UCSD-AML1 (cell line): Measurements from ENCODE around the gene EFCAB13.

ENCODE experiments used
- DNase-seq: peaks from one replicate; lab custom pipeline; 2025; ENCODE audit not compliant: unreplicated experiment; lab: John Stamatoyannopoulos, UW

Gene EFCAB13

GRCh38 chr17:47295037-47295873, 28.5 kb upstream of the EFCAB13 start:
- no peak for DNase-seq

DNA sequence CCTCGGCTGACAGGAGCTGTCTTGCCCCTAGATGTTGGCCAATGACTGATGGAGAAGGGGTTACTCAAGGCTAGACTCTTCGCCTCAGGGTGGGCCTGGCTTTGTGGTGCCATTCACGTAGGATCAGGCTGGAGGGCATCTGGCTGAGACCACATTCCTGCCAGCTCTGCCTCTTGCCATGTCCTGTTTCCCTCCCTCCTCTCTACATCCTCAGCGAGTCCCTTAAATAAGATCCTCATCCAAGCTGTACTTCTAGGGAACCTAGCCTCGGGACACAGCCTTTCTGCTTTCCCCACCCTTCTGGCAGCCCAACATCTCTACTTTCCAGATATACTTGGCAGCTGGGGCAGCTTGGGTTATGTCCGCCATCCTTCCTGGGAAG, 27.9 kb upstream of the EFCAB13 start:
- DNase-seq: no peak

DNA sequence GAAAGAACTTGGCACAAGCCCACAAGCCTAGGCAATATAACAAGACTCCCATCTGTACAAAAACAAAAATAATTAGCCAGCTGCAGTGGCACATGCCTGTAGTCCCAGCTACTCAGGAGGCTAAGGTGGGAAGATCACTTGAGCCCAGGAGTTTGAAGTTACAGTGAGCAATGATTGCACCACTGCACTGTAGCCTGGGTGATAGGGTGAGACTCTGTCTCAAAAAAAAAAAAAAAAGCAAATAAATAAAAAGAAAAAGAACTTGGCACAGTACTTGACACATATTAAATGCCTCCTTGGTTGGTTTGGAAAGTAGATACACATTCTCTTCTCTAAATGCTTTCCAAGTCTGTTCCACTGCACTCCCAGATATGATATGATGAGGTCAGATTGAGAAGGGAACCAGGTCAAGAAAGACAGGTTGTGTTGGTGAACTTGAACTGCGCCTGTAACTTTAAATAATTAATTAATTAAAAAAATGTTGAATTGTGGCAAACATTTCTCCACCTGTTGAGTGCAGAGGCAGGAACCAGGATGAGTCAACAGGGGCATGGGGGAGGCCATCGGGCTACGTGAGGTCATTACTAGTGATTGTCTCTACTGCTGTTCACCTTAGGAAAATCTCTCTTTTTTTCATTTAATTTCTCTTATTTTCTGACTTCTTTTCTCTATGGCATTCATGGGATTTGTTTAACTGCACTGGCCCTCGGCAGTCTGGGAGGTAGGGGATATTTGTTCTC, 25.9 kb upstream of the EFCAB13 start:
- DNase-seq: no peak

GRCh38 chr17:47298712-47299111, 25.0 kb upstream of the EFCAB13 start:
- DNase-seq: no peak

- no peak for DNase-seq
These were observed 24.4 kb upstream of the EFCAB13 start for GRCh38 chr17:47299239-47299910.

GRCh38 chr17:47300718-47301117, 23.0 kb upstream of the EFCAB13 start:
- no peak for DNase-seq

DNA sequence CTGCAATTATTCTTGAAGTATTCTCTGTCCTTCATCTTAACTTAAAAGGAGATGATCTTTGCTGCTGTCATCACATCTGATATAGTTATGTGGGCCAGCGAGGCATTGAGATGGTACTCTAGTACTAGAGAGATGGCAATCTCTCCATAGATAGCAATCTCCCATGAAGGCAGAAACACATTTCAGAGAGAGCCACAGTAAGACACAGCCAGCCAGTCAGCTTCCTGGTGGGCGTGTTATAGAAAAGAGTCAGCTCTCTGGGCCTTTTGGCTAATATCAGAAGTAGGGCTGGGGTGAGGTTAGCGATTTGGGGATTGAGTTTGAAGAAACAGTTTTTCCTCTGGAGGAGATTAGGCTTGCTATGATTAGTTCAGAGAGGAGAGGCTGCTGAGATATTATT, 22.6 kb upstream of the EFCAB13 start:
- no peak for DNase-seq

GRCh38 chr17:47301831-47302230, 21.9 kb upstream of the EFCAB13 start:
- DNase-seq: no peak

- DNase-seq: no peak
These were observed 19.6 kb upstream of the EFCAB13 start for GRCh38 chr17:47304186-47304585.

DNA sequence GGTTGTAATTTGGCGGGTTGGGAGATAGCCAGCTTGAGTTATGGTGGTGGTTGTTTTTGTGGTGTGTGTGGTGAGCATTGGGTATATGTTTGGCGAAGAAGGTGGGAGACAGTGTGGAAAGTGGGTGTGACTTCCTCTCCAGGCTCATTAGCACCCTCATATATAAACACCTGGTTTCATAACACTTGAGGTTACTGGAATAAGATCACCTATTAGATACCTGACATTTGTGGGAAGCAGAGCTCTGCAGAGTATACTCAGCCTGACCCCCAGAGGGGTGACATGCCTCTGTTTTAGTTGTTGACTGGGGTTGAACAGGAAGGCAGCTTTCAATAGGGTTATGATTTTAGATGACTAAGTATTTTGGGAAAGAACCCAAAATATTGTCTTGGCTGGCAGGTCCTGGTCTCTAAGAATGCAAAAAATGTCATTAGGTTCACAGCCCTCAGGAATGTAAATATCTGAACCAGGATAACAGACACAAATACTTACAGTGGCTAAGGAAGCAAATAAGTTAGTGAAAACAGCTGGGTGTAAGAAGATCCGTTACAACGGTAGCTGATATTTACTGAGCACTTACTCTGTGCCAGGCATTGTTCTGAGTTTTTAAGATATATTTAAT, 18.3 kb upstream of the EFCAB13 start:
- no peak for DNase-seq

DNA sequence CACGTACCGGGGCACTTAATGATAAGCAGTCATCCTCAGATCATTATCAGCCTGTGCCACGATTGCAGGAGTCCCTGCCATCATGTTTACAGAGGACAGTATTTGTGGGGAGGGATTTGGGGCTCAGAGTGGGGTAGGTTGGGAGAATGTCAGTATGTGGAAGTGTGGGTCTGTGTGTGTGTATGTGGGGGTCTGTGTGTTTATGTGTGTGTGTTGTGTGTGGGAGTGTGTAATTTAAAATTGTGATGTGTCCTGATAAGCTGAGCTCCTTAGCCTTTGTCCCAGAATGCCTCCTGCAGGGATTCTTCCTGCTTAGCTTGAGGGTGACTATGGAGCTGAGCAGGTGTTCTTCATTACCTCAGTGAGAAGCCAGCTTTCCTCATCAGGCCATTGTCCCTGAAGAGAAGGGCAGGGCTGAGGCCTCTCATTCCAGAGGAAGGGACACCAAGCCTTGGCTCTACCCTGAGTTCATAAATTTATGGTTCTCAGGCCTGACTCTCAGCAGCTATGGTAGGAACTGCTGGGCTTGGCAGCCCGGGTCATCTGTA, 13.5 kb upstream of the EFCAB13 start:
- DNase-seq: no peak

DNA sequence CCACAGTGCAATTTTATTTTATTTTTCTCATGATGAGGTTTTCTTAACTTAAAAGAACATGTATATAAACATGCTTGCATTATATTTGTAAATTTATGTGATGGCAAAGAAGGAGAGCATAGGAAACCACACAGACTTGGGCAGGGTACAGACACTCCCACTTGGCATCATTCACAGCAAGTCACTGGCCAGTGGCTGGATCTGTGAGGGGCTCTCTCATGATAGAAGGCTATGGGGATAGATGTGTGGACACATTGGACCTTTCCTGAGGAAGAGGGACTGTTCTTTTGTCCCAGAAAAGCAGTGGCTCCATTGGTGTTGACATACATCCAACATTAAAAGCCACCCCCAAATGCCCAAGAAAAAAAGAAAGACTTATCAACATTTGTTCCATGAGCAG, 12.3 kb upstream of the EFCAB13 start:
- no peak for DNase-seq

GRCh38 chr17:47315451-47316266, 8.1 kb upstream of the EFCAB13 start:
- no peak for DNase-seq

DNA sequence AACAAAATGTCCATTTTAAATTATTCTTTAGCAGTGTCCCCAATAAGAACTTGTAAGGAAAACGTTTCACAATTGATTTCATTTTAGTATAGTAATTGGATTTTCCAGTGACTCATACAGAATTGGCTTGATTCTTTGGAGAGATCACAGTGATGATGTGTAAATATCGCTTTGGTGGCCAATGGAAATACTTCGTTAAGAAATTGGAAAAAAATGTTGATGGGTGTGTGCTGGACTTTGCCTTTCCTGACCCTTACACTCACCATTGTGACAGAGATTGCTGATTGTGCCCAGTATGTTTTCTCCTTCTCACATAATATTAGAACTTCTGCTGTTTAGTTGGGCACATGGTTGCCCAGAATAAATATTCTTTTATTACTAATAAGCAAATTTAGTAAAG, 7.4 kb upstream of the EFCAB13 start:
- no peak for DNase-seq

GRCh38 chr17:47317119-47317518, 6.6 kb upstream of the EFCAB13 start:
- no peak for DNase-seq

GRCh38 chr17:47318197-47318918, 5.4 kb upstream of the EFCAB13 start:
- DNase-seq: no peak

DNA sequence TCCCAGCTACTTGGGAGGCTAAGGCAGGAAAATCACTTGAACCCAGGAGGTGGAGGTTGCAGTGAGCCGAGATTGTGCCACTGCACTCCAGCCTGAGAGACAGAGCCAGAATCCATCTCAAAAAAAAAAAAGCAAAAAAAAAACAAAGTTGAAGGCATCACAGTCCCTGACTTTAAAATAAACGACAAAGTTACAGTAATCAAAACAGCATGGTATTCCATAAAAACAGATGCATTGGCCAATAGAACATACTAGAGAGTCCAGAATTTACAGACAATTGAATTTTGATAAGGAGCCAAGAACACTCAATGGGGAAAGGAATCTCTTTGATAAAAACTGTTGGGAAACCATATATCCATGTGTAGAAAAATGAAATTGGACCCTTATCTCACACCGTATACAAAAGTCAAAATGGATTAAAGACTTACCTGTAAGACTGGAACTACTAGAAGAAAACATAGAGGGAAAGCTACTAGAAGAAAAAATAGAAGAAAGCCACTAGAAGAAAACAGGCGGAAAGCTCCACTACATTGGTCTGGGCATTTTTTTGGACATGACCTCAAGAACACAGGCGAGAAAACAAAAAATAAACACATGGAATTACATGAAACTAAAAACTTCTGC, 2.8 kb upstream of the EFCAB13 start:
- no peak for DNase-seq

DNA sequence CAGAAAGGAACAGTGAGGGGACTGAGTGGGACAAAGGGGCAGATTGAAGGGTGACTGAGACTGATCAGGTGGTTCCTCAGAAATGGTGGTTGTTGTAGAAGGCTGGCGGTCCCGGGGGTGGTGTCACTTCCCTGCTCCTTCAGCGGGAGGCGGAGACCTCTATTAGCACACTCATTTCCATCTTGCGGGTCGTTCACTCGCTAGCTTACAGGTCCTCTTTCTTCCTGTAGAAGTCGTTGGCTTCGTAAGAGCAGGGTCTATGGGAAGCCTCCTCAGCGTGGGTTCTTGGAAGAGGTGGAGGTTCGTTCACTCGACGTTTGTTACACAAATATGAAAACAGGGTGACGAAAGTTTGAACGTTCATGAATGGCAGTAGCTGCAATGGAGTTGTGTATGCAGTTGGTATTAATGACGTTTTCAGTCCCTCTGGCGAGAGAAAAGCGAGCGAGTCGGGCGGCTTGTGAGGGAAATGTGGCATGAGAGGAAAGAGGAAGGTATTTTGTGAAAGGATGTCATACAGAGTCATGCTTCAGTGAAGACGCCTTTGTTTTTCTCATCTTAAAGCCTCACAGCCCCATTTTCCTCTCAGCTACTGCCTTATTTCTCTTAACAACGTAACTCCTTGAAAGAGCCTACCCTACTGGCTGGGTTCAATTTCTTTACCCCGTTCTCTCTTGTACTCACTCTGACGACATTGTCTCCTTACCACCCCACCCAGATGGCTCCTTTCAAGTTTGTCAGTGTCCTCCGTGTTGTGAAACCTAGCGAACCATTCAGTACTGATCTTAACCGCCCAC, 667 bp downstream of the EFCAB13 start:
- peak; percentile 83 for DNase-seq
